GM19240 (cell line): Measurements from ENCODE around the gene ERC2.
"Not testable (repeated sequence)": the region's sequence is repeated elsewhere in the genome, so short reads cannot be mapped to it uniquely, and the experiment has no call there.

Experiments
- DNase-seq: peaks from one replicate; pipeline ENCODE4 v3.0.0; 2011; ENCODE audit warnings: low spot score; ENCODE audit not compliant: insufficient read length

The ERC2 gene

DNA sequence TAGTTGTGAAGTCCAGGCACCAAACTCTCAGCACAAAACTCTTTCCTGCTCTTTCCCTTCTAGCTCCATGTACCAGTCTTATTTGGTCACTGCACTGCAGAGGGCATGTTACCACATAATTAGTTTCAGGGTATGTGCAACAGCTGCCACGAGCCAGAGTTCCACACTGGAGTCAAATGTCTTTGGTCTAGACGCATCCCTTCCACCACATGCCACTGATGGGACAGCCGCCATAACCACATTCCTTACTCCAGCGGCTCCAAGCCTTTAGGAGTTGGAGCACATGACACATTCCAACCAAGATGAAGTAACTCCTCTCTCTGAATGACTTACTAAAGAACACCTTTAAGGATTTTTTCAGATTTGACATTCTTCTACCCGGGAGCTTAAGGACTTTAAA is 153.4 kb downstream of the ERC2 start:
- DNase-seq: no peak

DNA sequence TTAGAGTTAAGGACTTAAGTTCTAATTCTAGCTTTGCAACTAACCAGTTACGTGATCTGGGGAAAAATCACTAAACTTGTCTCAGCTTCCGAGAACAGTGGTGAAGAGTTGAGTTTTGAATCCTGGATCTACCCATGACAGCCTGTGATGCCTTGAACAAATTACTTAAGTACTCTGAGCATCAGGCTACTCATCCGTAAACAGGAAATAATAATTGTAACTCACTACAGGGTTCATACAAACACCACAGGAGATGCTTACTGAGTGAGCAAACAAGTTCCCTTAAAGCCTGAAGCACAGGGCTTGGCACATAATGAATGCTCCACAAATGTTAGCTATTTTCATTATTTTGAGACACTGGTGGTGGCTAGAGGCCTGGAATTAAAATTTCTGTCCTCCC is 158.8 kb downstream of the ERC2 start:
- DNase-seq: no peak

DNA sequence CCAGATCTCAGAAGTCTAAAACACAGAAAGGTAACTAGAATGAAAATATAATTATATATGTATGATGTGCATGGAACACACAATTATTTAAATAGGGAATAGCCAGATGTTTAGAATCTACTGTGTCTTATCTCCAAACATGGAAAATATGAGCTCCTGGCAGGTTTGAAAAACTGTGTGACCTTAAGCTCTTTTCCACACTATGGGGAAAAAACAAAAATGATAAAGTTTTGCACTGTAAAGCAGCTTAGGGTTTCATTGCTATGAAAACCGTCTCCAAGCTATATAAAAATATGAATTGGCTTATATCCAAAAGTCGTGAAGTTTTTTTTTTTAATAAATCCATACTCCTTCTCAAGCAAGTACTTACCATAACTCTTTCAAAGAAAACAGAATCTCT is 159.8 kb downstream of the ERC2 start:
- DNase-seq: no peak

GRCh38 chr3:56304069-56304468 is 164.2 kb downstream of the ERC2 start:
- DNase-seq: no peak

DNA sequence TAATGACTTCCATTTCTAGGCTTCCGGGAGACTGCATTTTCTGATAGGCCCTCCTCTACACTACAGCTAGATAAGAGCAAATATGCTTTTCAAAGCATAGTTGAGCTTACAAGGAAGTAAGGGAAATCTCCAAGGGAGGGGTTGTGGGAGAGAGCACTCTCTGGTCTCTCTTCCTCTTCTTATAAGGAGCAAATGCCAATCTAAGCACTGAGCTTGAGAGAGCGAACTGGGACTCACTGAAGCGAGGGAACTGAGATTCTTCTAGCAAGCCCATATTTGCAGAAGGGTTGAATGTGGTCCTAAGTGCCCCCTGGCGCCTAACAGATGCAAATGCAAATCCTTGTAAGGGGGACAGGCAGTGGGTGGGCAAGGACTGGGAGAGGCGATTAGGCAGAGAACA is 164.8 kb downstream of the ERC2 start:
- DNase-seq: peak; percentile 10

DNA sequence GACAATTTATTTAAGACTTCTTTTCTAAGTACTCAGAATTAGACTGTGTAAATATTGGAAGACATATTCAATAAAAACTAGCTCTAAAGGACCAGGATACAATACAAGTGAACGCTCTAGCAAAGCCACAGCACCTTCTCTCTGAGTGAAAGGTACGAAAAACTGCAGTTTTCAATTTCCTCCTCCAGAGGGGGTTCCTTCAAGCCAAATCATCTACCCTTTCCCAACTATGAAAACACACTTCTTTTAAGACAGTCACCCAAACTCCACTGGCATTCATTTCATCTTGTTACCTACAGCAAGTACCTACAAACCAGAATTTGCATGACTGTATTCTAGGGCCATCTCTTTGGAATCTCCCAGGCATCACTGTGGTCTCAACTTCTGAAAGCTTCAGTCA is 165.8 kb downstream of the ERC2 start:
- DNase-seq: no peak

GRCh38 chr3:56297281-56297840 is 170.9 kb downstream of the ERC2 start:
- DNase-seq: no peak

GRCh38 chr3:56296361-56296760 is 171.9 kb downstream of the ERC2 start:
- no peak for DNase-seq

GRCh38 chr3:56295161-56295560 is 173.1 kb downstream of the ERC2 start:
- DNase-seq: no peak

DNA sequence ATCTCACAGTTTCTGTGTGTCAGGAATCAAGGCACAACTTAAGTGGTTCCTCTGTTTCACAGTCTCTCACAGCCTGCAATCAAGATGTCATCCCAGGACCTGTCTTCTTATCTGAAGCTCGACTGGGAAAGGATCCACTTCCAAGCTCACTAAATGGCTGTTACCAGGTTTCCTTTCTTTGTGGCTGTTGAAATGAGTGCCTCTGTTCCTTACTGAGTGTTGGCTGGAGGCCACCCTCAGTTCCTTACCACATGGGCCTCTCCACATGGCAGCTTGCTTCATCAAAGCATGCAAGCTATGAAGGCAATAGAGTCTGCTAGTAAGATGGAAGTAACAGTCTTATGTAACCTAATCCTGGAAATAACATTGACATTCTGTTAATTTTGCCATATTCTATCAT is 174.0 kb downstream of the ERC2 start:
- DNase-seq: no peak

DNA sequence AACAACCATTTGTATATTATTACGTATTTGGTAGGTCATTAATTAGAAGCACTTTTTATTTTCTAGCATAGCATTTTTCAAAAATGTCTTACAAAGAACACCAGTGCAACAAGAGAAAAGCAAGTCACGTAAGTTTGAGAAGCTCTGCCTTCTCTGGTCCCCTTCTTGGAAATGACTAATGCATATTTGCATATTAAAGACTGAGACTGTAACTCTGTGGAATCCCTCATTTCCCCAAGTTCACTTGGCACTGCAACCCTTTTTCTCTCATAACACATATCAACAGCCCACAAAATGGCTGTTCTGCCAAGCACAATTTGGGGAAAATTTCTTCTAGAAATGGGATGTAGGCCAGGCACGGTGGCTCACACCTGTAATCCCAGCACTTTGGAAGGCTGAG is 176.3 kb downstream of the ERC2 start:
- no peak for DNase-seq

DNA sequence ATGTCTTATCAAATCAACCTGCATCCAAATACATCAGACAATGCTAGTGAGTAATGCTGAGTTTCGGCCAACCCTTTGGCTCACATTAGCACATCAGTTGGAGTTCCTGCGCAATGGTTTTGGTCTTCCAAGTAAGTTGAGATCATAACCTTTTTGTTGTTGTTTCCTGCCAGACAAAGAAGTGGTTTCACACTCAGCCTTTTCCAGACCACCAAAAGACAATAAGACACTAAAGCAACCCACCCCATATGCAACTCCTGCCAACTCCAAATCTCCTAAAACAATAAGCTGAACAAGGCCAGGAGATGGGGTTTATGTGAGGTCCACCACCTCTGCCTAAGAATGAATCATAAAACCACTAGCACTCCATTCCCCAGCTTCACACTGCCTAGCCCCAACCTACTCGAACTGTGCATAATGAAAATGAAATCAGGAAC is 177.0 kb downstream of the ERC2 start:
- DNase-seq: no peak

GRCh38 chr3:56290374-56290773 is 177.9 kb downstream of the ERC2 start:
- no peak for DNase-seq

DNA sequence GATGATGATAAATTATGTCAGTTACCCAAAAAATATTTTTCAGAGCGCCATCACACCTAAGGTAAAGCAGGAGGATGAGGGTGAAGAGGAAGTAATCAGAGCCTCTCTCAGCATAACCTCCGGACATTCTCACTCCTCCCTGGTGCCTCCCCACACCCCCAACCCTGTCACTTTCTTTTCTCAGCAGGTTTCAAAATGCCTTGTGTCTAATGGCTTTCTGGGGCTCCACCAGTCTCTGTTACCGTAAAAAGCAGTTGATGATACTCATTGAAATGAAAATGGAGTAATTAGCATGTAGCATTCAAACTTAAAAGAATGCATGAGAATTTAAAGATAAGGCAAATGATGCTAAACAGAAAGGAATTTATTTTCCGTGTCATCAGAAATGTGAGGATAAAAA is 180.0 kb downstream of the ERC2 start:
- no peak for DNase-seq

DNA sequence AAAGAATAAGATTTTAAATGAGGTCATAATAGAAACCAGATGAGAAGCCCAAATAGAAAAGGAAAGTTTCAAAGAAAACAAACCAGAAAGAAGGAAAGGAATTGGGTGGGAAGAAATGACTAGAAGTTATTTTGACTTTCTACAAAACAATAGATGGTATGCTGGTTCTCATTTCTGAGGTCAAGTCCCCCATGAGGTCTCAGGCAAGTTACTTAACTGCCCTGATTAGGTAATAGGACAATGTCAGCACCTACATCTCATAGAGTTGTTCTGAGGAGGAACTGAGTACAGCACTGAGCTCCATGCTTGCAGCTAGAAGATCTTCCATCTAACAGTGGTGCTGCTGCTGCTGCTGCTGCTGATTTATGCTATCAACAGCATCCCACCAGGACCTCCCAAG is 185.9 kb downstream of the ERC2 start:
- DNase-seq: no peak

- DNase-seq: no peak
Observed at GRCh38 chr3:56277236-56277635, 191.0 kb downstream of the ERC2 start.

DNA sequence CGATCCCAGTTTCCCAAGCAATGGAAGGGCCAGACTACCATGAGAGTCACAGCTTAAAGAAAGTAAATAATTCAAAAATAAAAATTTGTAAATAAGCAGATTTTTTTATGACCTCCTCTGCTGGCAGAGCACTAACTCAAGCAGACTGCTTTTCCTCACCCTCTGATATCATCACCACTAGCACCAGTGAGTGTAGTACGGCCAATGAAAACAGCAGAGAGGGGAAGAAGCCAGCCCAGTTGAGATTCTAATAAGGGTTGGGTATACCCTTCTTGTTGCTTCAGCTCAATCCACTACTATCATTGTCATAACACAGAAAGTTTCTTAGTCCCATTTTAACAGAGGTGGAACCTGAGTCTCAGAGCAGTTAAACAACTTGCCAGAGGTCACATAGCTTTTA is 193.1 kb downstream of the ERC2 start:
- DNase-seq: no peak

DNA sequence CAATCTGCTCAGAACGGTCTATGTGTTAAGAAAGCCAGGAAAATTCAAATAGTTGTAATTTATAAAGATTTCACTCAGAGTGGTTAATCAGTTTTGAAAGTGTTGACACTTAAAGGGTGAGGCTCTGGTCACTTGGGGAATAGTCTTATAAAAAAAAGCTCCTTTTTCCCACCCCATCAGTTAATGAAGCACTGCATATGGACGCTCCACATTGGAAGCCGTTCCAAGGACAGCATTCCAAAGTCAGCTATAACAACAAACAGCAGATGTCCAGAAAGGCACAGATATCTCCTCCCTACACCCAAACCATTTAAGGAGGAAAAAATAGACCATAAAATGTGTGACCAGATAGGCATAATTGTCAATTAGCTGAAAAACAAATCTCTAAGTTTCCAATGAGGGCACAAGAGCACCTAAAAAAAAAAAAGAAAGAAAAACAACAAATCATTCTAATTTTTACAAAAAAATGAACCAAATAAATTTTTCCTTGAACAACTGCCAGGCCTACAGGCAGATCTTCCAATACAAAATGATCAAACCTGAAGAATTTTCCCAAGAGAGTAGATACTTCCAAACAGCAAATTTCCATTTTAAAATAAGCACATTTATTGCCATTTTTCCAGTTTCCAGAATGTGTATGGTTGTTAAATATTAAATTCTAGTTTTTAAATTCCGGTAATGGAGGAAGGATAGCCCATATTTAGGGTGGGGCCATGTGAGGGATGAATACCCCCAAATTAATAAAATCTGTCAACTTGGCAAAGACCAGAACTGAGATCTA is 198.3 kb downstream of the ERC2 start:
- DNase-seq: no peak

- no peak for DNase-seq
Observed at GRCh38 chr3:56268616-56269383, 199.5 kb downstream of the ERC2 start.

- DNase-seq: not testable (repeated sequence)
Observed at GRCh38 chr3:56261852-56262251, 206.4 kb downstream of the ERC2 start.

- no peak for DNase-seq
Observed at GRCh38 chr3:56260262-56260661, 208.0 kb downstream of the ERC2 start.

DNA sequence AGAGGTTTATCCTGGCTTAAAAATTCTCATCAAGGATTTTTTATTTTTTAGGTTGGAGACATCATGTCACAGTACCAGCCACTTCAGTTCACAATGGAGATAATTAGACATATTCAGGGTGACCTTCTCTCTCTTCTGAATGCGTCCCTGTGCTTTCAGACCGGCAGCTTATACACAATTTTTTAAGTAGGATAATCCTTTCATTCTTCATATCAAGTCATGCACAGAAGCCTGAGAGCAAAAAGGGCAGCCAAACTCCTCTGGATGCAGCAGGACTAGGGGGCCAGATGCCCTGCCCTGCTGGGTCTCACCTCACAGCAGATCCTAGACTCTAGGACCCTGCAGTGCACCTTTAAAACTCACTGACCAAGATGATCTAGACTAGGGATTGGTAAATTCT is 210.4 kb downstream of the ERC2 start:
- DNase-seq: no peak

GRCh38 chr3:56254835-56255234 is 213.4 kb downstream of the ERC2 start:
- no peak for DNase-seq
